H9 (cell line): ENCODE data around the gene IL13RA2. TPM values are rescaled to one million over a fixed set of nuclear protein-coding genes. Genes with fewer than 3 reads are reported as not detected.

Experiments
- DNase-seq: peaks from one replicate; pipeline ENCODE4 v3.0.0-alpha.2; 2017
- H2AFZ ChIP-seq: one replicate; pipeline ENCODE4 v1.6.1; 2013; ENCODE audit warnings: mild to moderate bottlenecking, low read length, control low read depth, moderate library complexity
- H2AK5ac ChIP-seq: 2 replicates; pipeline ENCODE4 v1.6.1; 2013; ENCODE audit warnings: low read length, control low read depth, mixed read lengths; ENCODE audit not compliant: insufficient read length
- H2BK120ac ChIP-seq: one replicate; pipeline ENCODE4 v1.6.1; 2013; ENCODE audit warnings: low read depth, mild to moderate bottlenecking, low read length, control low read depth, inconsistent platforms; ENCODE audit not compliant: poor library complexity, severe bottlenecking
- H2BK12ac ChIP-seq: 2 replicates; pipeline ENCODE4 v1.6.1; 2013; ENCODE audit warnings: low read length, control low read depth, mixed read lengths, low read depth; ENCODE audit not compliant: insufficient read length
- H2BK15ac ChIP-seq: 2 replicates; pipeline ENCODE4 v1.6.1; 2013; ENCODE audit warnings: low read depth, low read length, control low read depth
- H2BK20ac ChIP-seq: one replicate; pipeline ENCODE4 v1.6.1; 2013; ENCODE audit warnings: low read depth, mild to moderate bottlenecking, low read length, control low read depth, inconsistent platforms; ENCODE audit not compliant: poor library complexity, severe bottlenecking
- H2BK5ac ChIP-seq: 2 replicates; pipeline ENCODE4 v1.6.1; 2013; ENCODE audit warnings: low read length, control low read depth, mixed read lengths; ENCODE audit not compliant: insufficient read length
- H3K14ac ChIP-seq: 2 replicates; pipeline ENCODE4 v1.6.1; 2013; ENCODE audit warnings: low read length, control low read depth; ENCODE audit not compliant: insufficient read depth
- H3K18ac ChIP-seq: 2 replicates; pipeline ENCODE4 v1.6.1; 2013; ENCODE audit warnings: low read depth, mild to moderate bottlenecking, mixed read lengths, low read length, control low read depth; ENCODE audit not compliant: insufficient read length
- H3K23ac ChIP-seq: 2 replicates; pipeline ENCODE4 v1.6.1; 2013; ENCODE audit warnings: low read length, control low read depth, mixed read lengths, low read depth; ENCODE audit not compliant: insufficient read length
- H3K23me2 ChIP-seq: 2 replicates; pipeline ENCODE4 v1.6.1; 2013; ENCODE audit warnings: low read depth, mild to moderate bottlenecking, mixed read lengths, low read length, control low read depth; ENCODE audit not compliant: insufficient read length, poor library complexity, severe bottlenecking
- H3K27ac ChIP-seq: 2 replicates; pipeline ENCODE4 v1.5.1; 2013; ENCODE audit warnings: low read length, control low read depth, mixed read lengths, low read depth; ENCODE audit not compliant: insufficient read length
- H3K27me3 ChIP-seq: 2 replicates; pipeline ENCODE4 v1.6.1; 2013; ENCODE audit warnings: low read length, control low read depth, inconsistent platforms; ENCODE audit not compliant: insufficient read depth
- H3K4ac ChIP-seq: 2 replicates; pipeline ENCODE4 v1.6.1; 2013; ENCODE audit warnings: low read depth, mild to moderate bottlenecking, control low read depth, inconsistent platforms, low read length, moderate library complexity
- H3K4me1 ChIP-seq: 2 replicates; pipeline ENCODE4 v1.6.1; 2013; ENCODE audit warnings: low read length, control low read depth, inconsistent platforms; ENCODE audit not compliant: insufficient read depth
- H3K4me2 ChIP-seq: 2 replicates; pipeline ENCODE4 v1.6.1; 2013; ENCODE audit warnings: low read length, control low read depth, mixed read lengths; ENCODE audit not compliant: insufficient read length, insufficient read depth
- H3K56ac ChIP-seq: 2 replicates; pipeline ENCODE4 v1.6.1; 2013; ENCODE audit warnings: low read depth, mild to moderate bottlenecking, mixed read lengths, low read length, control low read depth; ENCODE audit not compliant: insufficient read length
- H3K79me1 ChIP-seq: 2 replicates; pipeline ENCODE4 v1.6.1; 2013; ENCODE audit warnings: low read depth, mild to moderate bottlenecking, moderate library complexity, low read length, control low read depth, inconsistent platforms; ENCODE audit not compliant: insufficient read depth, poor library complexity, severe bottlenecking
- H3K79me2 ChIP-seq: 2 replicates; pipeline ENCODE4 v1.6.1; 2013; ENCODE audit warnings: low read length, control low read depth, inconsistent platforms; ENCODE audit not compliant: insufficient read depth
- H3K9ac ChIP-seq: 2 replicates; pipeline ENCODE4 v1.6.1; 2013; ENCODE audit warnings: low read length, control low read depth, mixed read lengths; ENCODE audit not compliant: insufficient read length; ENCODE audit errors: extremely low read depth
- H3K9me3 ChIP-seq: one replicate; pipeline ENCODE4 v1.6.1; 2013; ENCODE audit warnings: low read depth, low read length, inconsistent platforms; ENCODE audit not compliant: control insufficient read depth
- H3T11ph ChIP-seq: one replicate; pipeline ENCODE4 v1.6.1; 2013; ENCODE audit warnings: mild to moderate bottlenecking, low read length, control low read depth, inconsistent platforms
- H4K20me1 ChIP-seq: one replicate; pipeline ENCODE4 v1.6.1; 2013; ENCODE audit not compliant: control insufficient read depth, insufficient read length, insufficient read depth
- H4K5ac ChIP-seq: 2 replicates; pipeline ENCODE4 v1.6.1; 2013; ENCODE audit warnings: low read depth, mild to moderate bottlenecking, mixed read lengths, low read length, control low read depth; ENCODE audit not compliant: insufficient read length
- H4K8ac ChIP-seq: replicated peaks from 2 replicates; pipeline ENCODE4 v1.6.1; 2013; ENCODE audit warnings: low read length, control low read depth, mixed read lengths, low read depth; ENCODE audit not compliant: insufficient read length
- H4K91ac ChIP-seq: 2 replicates; pipeline ENCODE4 v1.6.1; 2013; ENCODE audit warnings: low read depth, mild to moderate bottlenecking, moderate library complexity, mixed read lengths, low read length, control low read depth; ENCODE audit not compliant: insufficient read length
- H3K27ac Mint-ChIP-seq, 3 experiments: 2 replicates in 2 of 3; 3 replicates in 1 of 3; pipeline ENCODE4 v1.8.0; 2020 to 2021; ENCODE audit warnings: mixed read lengths in 3 of 3, mild to moderate bottlenecking in 1 of 3, moderate library complexity in 1 of 3
- H3K27me3 Mint-ChIP-seq: 2 replicates; pipeline ENCODE4 v1.8.0; 2021; ENCODE audit warnings: low read depth, mild to moderate bottlenecking, moderate library complexity, mixed read lengths
- H3K36me3 Mint-ChIP-seq, 3 experiments: 2 replicates in 2 of 3; 3 replicates in 1 of 3; pipeline ENCODE4 v1.8.0; 2020 to 2021; ENCODE audit warnings: low read depth in 3 of 3, mixed read lengths in 3 of 3; ENCODE audit not compliant: insufficient read depth in 1 of 3
- H3K4me1 Mint-ChIP-seq, 2 experiments: 2 replicates each; pipeline ENCODE4 v1.8.0; 2020; ENCODE audit warnings: mixed read lengths in 2 of 2
- H3K4me3 Mint-ChIP-seq, 2 experiments: 2 replicates in 1 of 2; 3 replicates in 1 of 2; pipeline ENCODE4 v1.8.0; 2020 to 2021; ENCODE audit warnings: mild to moderate bottlenecking in 2 of 2, mixed read lengths in 2 of 2, moderate library complexity in 1 of 2
- H3K9me3 Mint-ChIP-seq, 2 experiments: 2 replicates in 1 of 2; 3 replicates in 1 of 2; pipeline ENCODE4 v1.8.0; 2020; ENCODE audit warnings: mild to moderate bottlenecking in 2 of 2, mixed read lengths in 2 of 2, moderate library complexity in 1 of 2
- WGBS: extraction: QIAGEN DNeasy Blood & Tissue Kit; methylation state at CpG from one replicate; pipeline ENCODE4 v1.1.7; 2013; ENCODE audit warnings: missing lambda C conversion rate, low lambda C conversion rate, mixed read lengths; ENCODE audit not compliant: insufficient read length; ENCODE audit errors: extremely low coverage; 5-methylcytosine and 5-hydroxymethylcytosine counted together
- total RNA-seq: library from RNA; stranded (reverse); gene quantifications from 2 replicates; pipeline ENCODE4 v1.2.1, GENCODE V29; 2021
- TF ChIP-seq, protein P1 (sequence below): fragments of 200-600 bp; sonication (generic); conservative IDR thresholded peaks from 3 replicates; pipeline ENCODE4 v1.8.0; 2021; ENCODE audit warnings: antibody characterized with exemption, mild to moderate bottlenecking

IL13RA2 gene
- total RNA-seq, 1 experiment from 2014 or later, result not detected

- TF ChIP-seq, protein P1, sequence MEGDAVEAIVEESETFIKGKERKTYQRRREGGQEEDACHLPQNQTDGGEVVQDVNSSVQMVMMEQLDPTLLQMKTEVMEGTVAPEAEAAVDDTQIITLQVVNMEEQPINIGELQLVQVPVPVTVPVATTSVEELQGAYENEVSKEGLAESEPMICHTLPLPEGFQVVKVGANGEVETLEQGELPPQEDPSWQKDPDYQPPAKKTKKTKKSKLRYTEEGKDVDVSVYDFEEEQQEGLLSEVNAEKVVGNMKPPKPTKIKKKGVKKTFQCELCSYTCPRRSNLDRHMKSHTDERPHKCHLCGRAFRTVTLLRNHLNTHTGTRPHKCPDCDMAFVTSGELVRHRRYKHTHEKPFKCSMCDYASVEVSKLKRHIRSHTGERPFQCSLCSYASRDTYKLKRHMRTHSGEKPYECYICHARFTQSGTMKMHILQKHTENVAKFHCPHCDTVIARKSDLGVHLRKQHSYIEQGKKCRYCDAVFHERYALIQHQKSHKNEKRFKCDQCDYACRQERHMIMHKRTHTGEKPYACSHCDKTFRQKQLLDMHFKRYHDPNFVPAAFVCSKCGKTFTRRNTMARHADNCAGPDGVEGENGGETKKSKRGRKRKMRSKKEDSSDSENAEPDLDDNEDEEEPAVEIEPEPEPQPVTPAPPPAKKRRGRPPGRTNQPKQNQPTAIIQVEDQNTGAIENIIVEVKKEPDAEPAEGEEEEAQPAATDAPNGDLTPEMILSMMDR, result no peak
- Histone ChIP-seq H4K5ac (no peak overlapping the region), H3K79me1 (no peaks in the 10 kb centered on the region), H3K27ac (no peak overlapping the region), H4K20me1 (no peaks in the 10 kb centered on the region), H3K14ac (no peak overlapping the region), H3K18ac (no peak overlapping the region), H2BK12ac (no peak overlapping the region), H3K56ac (no peak overlapping the region), H4K8ac (no peak overlapping the region), H3K9ac (no peak overlapping the region), H3T11ph (no peak overlapping the region), H3K4ac (no peak overlapping the region), H3K27me3 (no peaks in the 10 kb centered on the region), H2BK15ac (no peak overlapping the region), H2BK120ac (no peak overlapping the region), H3K4me1 (no peaks in the 10 kb centered on the region), H3K79me2 (no peaks in the 10 kb centered on the region), H2BK20ac (no peak overlapping the region), H3K9me3 (no peaks in the 10 kb centered on the region), H3K23ac (no peak overlapping the region), H4K91ac (no peak overlapping the region), H2AFZ (no peak overlapping the region), H3K23me2 (no peaks in the 10 kb centered on the region), H2AK5ac (no peak overlapping the region), H2BK5ac (no peak overlapping the region), H3K4me2 (no peak overlapping the region)
- Mint-ChIP-seq H3K36me3 (no peaks in the 10 kb centered on the region), H3K27me3 (peaks cover 4% of the 10 kb centered on the region; the same call in 1 of the 2 replicates), H3K9me3 (no peaks in the 10 kb centered on the region), H3K27ac (no peak overlapping the region), H3K4me1 (no peaks in the 10 kb centered on the region), H3K4me3 (no peak overlapping the region)
- DNase-seq, result no peak
- no CpG with 5 or more reads among the region's 2 CpGs for WGBS
Observed at GRCh38 chrX:115018944-115019343, 1.5 kb upstream of the IL13RA2 start.
